ENCODE data around the gene RNF187. TPM values are rescaled to one million over a fixed set of nuclear protein-coding genes. Genes with fewer than 3 reads are reported as not detected.

RNF187 gene
- total RNA-seq, 1 donor from 2014 or later: 137 TPM

GRCh38 chr1:228544021-228544850, 57.1 kb downstream of the RNF187 start:
- DNase-seq (ENCODE audit: low read depth): no peak

DNA sequence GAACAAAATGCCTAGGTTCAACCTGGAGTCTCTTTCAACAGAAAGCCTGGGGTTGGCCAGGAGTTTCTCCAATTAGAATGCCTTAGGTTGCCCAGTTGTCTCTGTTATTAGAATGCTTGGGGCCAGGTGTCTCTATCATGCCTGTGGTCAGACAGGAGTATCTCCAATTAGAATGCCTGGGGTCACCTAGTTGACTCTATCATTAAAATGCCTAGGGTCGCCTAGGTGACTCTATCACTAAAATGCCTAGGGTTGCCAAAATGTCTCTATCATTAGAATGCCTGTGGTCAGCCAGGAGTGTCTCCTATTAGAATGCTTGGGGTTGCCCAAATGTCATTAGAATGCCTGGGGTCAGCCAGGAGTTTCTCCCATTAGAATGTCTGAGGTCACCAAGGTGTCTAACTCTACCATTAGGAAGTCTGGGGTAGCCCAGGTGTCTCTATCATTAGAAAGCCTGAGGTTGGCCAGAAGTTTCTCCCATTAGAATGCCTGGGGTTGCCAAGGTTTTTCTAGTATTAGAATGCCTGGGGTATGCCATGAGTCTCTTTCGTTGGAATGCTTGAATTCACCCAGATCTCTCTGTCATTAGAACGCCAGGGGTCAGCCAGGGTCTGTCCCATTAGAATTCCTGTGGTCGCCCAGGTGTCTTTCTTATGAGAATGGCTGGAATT, 57.9 kb downstream of the RNF187 start:
- no peak for DNase-seq (ENCODE audit: low read depth)

Other genes starting within 250 kb of the RNF187 start
- gene TRIM11, start 80.5 kb upstream of the RNF187 start, total RNA-seq: 16.5 and 22.0 TPM in 2 replicates
- 0.69 and 1.5 TPM in 2 replicates for gene TRIM17, start 70.5 kb upstream of the RNF187 start, total RNA-seq
- gene RHOU, start 248.1 kb downstream of the RNF187 start, total RNA-seq: 0.89 and 1.2 TPM in 2 replicates